Measurements from ENCODE around the gene TPGS1.

DNA sequence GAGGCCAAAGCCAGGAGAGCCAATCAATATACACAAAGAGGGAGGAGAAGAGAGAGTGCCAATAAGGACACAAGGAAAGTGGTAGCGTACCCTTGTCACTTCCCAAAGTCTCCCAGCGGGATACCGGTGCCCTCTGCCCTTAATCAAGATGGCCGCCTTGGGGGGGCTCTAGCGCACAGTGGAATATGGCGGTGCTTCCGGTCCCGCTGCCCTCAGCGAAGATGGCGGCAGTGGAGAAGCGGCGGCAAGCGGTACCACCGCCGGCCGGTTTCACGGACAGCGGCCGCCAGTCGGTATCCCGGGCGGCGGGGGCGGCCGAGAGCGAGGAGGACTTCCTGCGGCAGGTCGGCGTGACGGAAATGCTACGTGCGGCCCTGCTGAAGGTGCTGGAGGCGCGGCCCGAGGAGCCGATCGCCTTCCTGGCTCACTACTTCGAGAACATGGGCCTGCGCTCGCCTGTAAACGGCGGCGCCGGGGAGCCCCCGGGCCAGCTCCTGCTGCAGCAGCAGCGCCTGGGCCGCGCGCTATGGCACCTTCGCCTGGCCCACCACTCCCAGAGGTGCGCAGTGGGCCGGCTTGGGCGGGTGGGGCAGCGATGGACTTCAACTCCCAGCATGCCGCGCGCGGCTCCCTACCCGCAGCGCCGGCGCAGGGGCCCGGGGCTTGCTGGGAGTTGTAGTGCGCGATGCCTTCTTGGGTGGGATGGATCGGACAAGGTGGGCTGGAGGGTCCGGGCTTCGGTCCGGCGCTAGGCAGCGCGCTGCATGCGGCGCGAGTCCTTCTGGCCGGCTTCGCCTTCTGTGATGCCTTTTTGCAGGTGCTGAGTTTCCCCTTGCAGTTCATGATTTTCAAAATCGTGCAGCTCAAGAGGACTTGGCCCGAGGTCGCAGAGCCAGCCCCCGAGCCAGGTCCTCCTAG lies at the start of gene TPGS1:
- no peak for TF ChIP-seq POLR2A (IDR thresholded peaks at IDR 0.05)
- TF ChIP-seq, protein P1, sequence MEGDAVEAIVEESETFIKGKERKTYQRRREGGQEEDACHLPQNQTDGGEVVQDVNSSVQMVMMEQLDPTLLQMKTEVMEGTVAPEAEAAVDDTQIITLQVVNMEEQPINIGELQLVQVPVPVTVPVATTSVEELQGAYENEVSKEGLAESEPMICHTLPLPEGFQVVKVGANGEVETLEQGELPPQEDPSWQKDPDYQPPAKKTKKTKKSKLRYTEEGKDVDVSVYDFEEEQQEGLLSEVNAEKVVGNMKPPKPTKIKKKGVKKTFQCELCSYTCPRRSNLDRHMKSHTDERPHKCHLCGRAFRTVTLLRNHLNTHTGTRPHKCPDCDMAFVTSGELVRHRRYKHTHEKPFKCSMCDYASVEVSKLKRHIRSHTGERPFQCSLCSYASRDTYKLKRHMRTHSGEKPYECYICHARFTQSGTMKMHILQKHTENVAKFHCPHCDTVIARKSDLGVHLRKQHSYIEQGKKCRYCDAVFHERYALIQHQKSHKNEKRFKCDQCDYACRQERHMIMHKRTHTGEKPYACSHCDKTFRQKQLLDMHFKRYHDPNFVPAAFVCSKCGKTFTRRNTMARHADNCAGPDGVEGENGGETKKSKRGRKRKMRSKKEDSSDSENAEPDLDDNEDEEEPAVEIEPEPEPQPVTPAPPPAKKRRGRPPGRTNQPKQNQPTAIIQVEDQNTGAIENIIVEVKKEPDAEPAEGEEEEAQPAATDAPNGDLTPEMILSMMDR (IDR thresholded peaks at IDR 0.05), result peak in 2 of 3 donors; percentile 21 to 36

Data from breast epithelium (tissue), 3 donors.